ENCODE measurements around the gene PTPRZ1.

The PTPRZ1 gene

GRCh38 chr7:122014697-122015096, 141.7 kb downstream of the PTPRZ1 start:
- Histone ChIP-seq H3K4me1 (ENCODE audit: control insufficient read depth, insufficient read depth, low read length) (no peaks in the 10 kb centered on the region), H3K4me3 (ENCODE audit: low read length) (no peak overlapping the region), H3K9me3 (ENCODE audit: control insufficient read depth, low read length) (no peaks in the 10 kb centered on the region), H3K27me3 (replicated peaks; ENCODE audit: control insufficient read depth, insufficient read depth, low read length) (no peaks in the 10 kb centered on the region), H3K9ac (ENCODE audit: low read length) (no peak overlapping the region), H3K36me3 (ENCODE audit: control insufficient read depth, insufficient read depth, low read length, severe bottlenecking) (no peaks in the 10 kb centered on the region)
- DNase-seq (ENCODE audit: low read depth), result peak; percentile 35

- Histone ChIP-seq H3K4me3 (ENCODE audit: low read length) (no peak overlapping the region), H3K36me3 (ENCODE audit: control insufficient read depth, insufficient read depth, low read length, severe bottlenecking) (no peaks in the 10 kb centered on the region), H3K27me3 (replicated peaks; ENCODE audit: control insufficient read depth, insufficient read depth, low read length) (no peaks in the 10 kb centered on the region)
Measured at GRCh38 chr7:122018032-122018431, 145.1 kb downstream of the PTPRZ1 start.

DNA sequence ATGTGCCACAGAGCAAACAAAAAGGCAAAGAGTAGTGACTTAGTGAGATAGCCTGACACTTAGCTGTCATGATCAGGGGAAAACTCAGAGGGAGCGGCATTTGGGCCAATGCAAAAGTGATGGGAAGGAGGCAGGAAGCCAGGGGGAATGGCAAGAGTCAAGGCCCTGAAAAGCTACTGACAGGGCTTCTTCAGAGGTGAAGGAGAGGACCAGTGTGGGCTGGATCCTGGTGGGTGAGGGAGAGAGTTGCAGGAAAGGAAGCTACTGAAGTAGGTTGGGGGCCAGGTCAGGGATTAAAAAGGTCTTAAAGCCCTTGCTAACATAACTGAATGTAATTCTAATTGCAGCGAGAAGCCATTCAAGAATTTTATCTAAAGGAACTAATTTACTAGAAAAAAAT, 154.1 kb downstream of the PTPRZ1 start:
- no peak for DNase-seq (ENCODE audit: low read depth)
- Histone ChIP-seq H3K4me3 (ENCODE audit: low read length) (no peak overlapping the region), H3K9ac (ENCODE audit: low read length) (no peak overlapping the region), H3K27me3 (replicated peaks; ENCODE audit: control insufficient read depth, insufficient read depth, low read length) (no peaks in the 10 kb centered on the region), H3K9me3 (ENCODE audit: control insufficient read depth, low read length) (no peaks in the 10 kb centered on the region), H3K36me3 (ENCODE audit: control insufficient read depth, insufficient read depth, low read length, severe bottlenecking) (no peaks in the 10 kb centered on the region), H3K4me1 (ENCODE audit: control insufficient read depth, insufficient read depth, low read length) (no peaks in the 10 kb centered on the region)

More at GRCh38 chr7:122018032-122018431, 145.1 kb downstream of the PTPRZ1 start:
- Histone ChIP-seq H3K4me1 (ENCODE audit: control insufficient read depth, insufficient read depth, low read length) (no peaks in the 10 kb centered on the region), H3K9ac (ENCODE audit: low read length) (no peak overlapping the region), H3K9me3 (ENCODE audit: control insufficient read depth, low read length) (no peaks in the 10 kb centered on the region)
- DNase-seq (ENCODE audit: low read depth), result no peak

GRCh38 chr7:122033641-122034040, 160.7 kb downstream of the PTPRZ1 start:
- no peaks in the 10 kb centered on the region for H3K9me3 ChIP-seq (ENCODE audit: control insufficient read depth, low read length)
- H3K4me1 ChIP-seq (ENCODE audit: control insufficient read depth, insufficient read depth, low read length), result no peaks in the 10 kb centered on the region
- no peak overlapping the region for H3K9ac ChIP-seq (ENCODE audit: low read length)
- no peaks in the 10 kb centered on the region for H3K27me3 ChIP-seq (replicated peaks; ENCODE audit: control insufficient read depth, insufficient read depth, low read length)
- H3K4me3 ChIP-seq (ENCODE audit: low read length), result no peak overlapping the region
- no peak for DNase-seq (ENCODE audit: low read depth)
- H3K36me3 ChIP-seq (ENCODE audit: control insufficient read depth, insufficient read depth, low read length, severe bottlenecking), result no peaks in the 10 kb centered on the region

DNA sequence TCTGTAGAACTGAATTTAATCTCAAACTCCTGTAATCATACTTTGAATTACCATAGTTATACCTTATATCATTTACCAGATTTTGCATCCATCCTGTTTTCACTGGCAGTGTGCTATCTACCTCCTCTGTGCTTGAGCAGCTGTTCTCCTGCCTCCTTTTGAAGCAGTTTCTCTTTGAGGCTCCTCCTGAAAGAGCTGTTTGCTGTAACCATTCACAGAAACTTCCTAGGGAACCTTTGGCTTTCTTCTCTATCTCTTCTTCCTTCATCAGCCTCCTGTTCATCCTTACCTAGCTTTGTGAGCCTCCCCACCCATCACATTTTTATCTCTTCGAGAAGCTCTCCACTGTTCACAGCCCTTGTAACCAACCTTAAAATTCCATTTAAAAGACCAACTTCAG, 162.9 kb downstream of the PTPRZ1 start:
- Histone ChIP-seq H3K9ac (ENCODE audit: low read length) (no peak overlapping the region), H3K9me3 (ENCODE audit: control insufficient read depth, low read length) (no peaks in the 10 kb centered on the region), H3K4me3 (ENCODE audit: low read length) (no peak overlapping the region), H3K4me1 (ENCODE audit: control insufficient read depth, insufficient read depth, low read length) (peaks cover 6% of the 10 kb centered on the region), H3K36me3 (ENCODE audit: control insufficient read depth, insufficient read depth, low read length, severe bottlenecking) (no peaks in the 10 kb centered on the region), H3K27me3 (replicated peaks; ENCODE audit: control insufficient read depth, insufficient read depth, low read length) (no peaks in the 10 kb centered on the region)
- DNase-seq (ENCODE audit: low read depth), result no peak

- no peaks in the 10 kb centered on the region for H3K36me3 ChIP-seq (ENCODE audit: control insufficient read depth, insufficient read depth, low read length, severe bottlenecking)
Measured at GRCh38 chr7:122038134-122038533, 165.2 kb downstream of the PTPRZ1 start.

DNA sequence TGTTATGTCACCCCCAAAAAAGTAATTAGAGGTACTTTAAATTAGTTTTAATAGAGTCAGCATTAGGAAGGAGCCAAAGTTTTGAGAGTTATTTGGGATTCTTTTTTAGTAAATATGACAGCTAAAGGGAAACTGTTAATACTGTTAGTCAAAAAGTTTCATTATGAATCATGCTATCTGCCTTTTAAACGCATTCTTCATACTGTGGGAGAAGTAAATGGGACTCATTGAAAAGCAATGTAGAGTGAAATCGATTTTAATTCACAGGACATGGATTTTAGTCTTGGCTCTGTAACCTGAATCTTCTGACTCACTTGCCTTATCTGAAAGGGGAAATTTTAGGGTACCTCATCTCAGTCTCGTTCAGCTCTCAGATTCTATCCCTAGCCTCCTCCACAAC, 165.9 kb downstream of the PTPRZ1 start:
- Histone ChIP-seq H3K27me3 (replicated peaks; ENCODE audit: control insufficient read depth, insufficient read depth, low read length) (no peaks in the 10 kb centered on the region), H3K4me1 (ENCODE audit: control insufficient read depth, insufficient read depth, low read length) (peaks cover 6% of the 10 kb centered on the region), H3K36me3 (ENCODE audit: control insufficient read depth, insufficient read depth, low read length, severe bottlenecking) (no peaks in the 10 kb centered on the region), H3K9ac (ENCODE audit: low read length) (no peak overlapping the region), H3K9me3 (ENCODE audit: control insufficient read depth, low read length) (no peaks in the 10 kb centered on the region), H3K4me3 (ENCODE audit: low read length) (no peak overlapping the region)
- DNase-seq (ENCODE audit: low read depth), result peak; percentile 22

More at GRCh38 chr7:122038134-122038533, 165.2 kb downstream of the PTPRZ1 start:
- DNase-seq (ENCODE audit: low read depth), result no peak
- H3K9ac ChIP-seq (ENCODE audit: low read length), result no peak overlapping the region
- H3K27me3 ChIP-seq (replicated peaks; ENCODE audit: control insufficient read depth, insufficient read depth, low read length), result no peaks in the 10 kb centered on the region
- peaks cover 6% of the 10 kb centered on the region for H3K4me1 ChIP-seq (ENCODE audit: control insufficient read depth, insufficient read depth, low read length)
- no peak overlapping the region for H3K4me3 ChIP-seq (ENCODE audit: low read length)
- H3K9me3 ChIP-seq (ENCODE audit: control insufficient read depth, low read length), result no peaks in the 10 kb centered on the region

- Histone ChIP-seq H3K36me3 (ENCODE audit: control insufficient read depth, insufficient read depth, low read length, severe bottlenecking) (no peaks in the 10 kb centered on the region), H3K4me3 (ENCODE audit: low read length) (no peak overlapping the region), H3K9me3 (ENCODE audit: control insufficient read depth, low read length) (no peaks in the 10 kb centered on the region), H3K27me3 (replicated peaks; ENCODE audit: control insufficient read depth, insufficient read depth, low read length) (no peaks in the 10 kb centered on the region), H3K9ac (ENCODE audit: low read length) (no peak overlapping the region), H3K4me1 (ENCODE audit: control insufficient read depth, insufficient read depth, low read length) (peaks cover 6% of the 10 kb centered on the region)
- no peak for DNase-seq (ENCODE audit: low read depth)
Measured at GRCh38 chr7:122040147-122040546, 167.2 kb downstream of the PTPRZ1 start.

GRCh38 chr7:122046402-122046801, 173.4 kb downstream of the PTPRZ1 start:
- DNase-seq (ENCODE audit: low read depth), result no peak
- H3K9ac ChIP-seq (ENCODE audit: low read length), result no peak overlapping the region
- no peak overlapping the region for H3K4me3 ChIP-seq (ENCODE audit: low read length)
- H3K36me3 ChIP-seq (ENCODE audit: control insufficient read depth, insufficient read depth, low read length, severe bottlenecking), result no peaks in the 10 kb centered on the region
- no peaks in the 10 kb centered on the region for H3K4me1 ChIP-seq (ENCODE audit: control insufficient read depth, insufficient read depth, low read length)
- H3K9me3 ChIP-seq (ENCODE audit: control insufficient read depth, low read length), result no peaks in the 10 kb centered on the region
- no peaks in the 10 kb centered on the region for H3K27me3 ChIP-seq (replicated peaks; ENCODE audit: control insufficient read depth, insufficient read depth, low read length)

- Histone ChIP-seq H3K4me1 (ENCODE audit: control insufficient read depth, insufficient read depth, low read length) (no peaks in the 10 kb centered on the region), H3K4me3 (ENCODE audit: low read length) (no peak overlapping the region), H3K9ac (ENCODE audit: low read length) (no peak overlapping the region), H3K9me3 (ENCODE audit: control insufficient read depth, low read length) (no peaks in the 10 kb centered on the region), H3K36me3 (ENCODE audit: control insufficient read depth, insufficient read depth, low read length, severe bottlenecking) (no peaks in the 10 kb centered on the region), H3K27me3 (replicated peaks; ENCODE audit: control insufficient read depth, insufficient read depth, low read length) (no peaks in the 10 kb centered on the region)
- DNase-seq (ENCODE audit: low read depth), result no peak
Measured at GRCh38 chr7:122054393-122054792, 181.4 kb downstream of the PTPRZ1 start.

DNA sequence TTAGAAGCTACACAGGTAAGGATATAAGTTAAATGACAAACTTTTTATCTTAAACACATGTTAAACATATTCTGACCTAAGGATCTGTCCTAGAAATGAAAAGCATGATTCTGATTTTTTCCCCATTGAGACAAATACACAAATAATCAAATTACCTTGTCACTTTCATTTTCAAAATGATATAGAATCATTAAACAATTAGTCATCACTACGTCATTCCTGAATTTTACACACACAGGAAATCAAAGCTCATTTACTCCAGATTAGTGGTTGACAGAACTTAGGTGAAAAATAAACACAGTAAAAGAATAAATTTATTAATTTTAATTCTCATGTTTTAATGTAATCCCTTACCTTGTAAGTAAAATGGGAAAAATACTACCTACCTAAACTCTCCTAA, 182.1 kb downstream of the PTPRZ1 start:
- Histone ChIP-seq H3K9ac (ENCODE audit: low read length) (no peak overlapping the region), H3K4me1 (ENCODE audit: control insufficient read depth, insufficient read depth, low read length) (no peaks in the 10 kb centered on the region), H3K27me3 (replicated peaks; ENCODE audit: control insufficient read depth, insufficient read depth, low read length) (no peaks in the 10 kb centered on the region), H3K9me3 (ENCODE audit: control insufficient read depth, low read length) (no peaks in the 10 kb centered on the region), H3K4me3 (ENCODE audit: low read length) (no peak overlapping the region), H3K36me3 (ENCODE audit: control insufficient read depth, insufficient read depth, low read length, severe bottlenecking) (no peaks in the 10 kb centered on the region)
- no peak for DNase-seq (ENCODE audit: low read depth)

GRCh38 chr7:122056977-122057376, 184.0 kb downstream of the PTPRZ1 start:
- Histone ChIP-seq H3K36me3 (ENCODE audit: control insufficient read depth, insufficient read depth, low read length, severe bottlenecking) (no peaks in the 10 kb centered on the region), H3K27me3 (replicated peaks; ENCODE audit: control insufficient read depth, insufficient read depth, low read length) (no peaks in the 10 kb centered on the region), H3K4me1 (ENCODE audit: control insufficient read depth, insufficient read depth, low read length) (no peaks in the 10 kb centered on the region), H3K4me3 (ENCODE audit: low read length) (no peak overlapping the region), H3K9me3 (ENCODE audit: control insufficient read depth, low read length) (no peaks in the 10 kb centered on the region), H3K9ac (ENCODE audit: low read length) (no peak overlapping the region)
- no peak for DNase-seq (ENCODE audit: low read depth)

All from adipocyte (in vitro differentiated cells).